Epidermal melanocyte (primary cell): ENCODE results near the gene DAAM2.

Experiments
- DNase-seq: peaks from one replicate; pipeline ENCODE4 v3.0.0; 2011; ENCODE audit warnings: low spot score; ENCODE audit not compliant: insufficient read length

Gene DAAM2

GRCh38 chr6:39844866-39845265 is 52.7 kb downstream of the DAAM2 start:
- DNase-seq = no peak

- no peak for DNase-seq
These were observed 55.0 kb downstream of the DAAM2 start for GRCh38 chr6:39847221-39847620.

GRCh38 chr6:39848171-39848570 is 56.0 kb downstream of the DAAM2 start:
- peak; percentile 47 for DNase-seq

GRCh38 chr6:39849228-39849627 is 57.1 kb downstream of the DAAM2 start:
- DNase-seq = no peak

- DNase-seq = no peak
These were observed 57.6 kb downstream of the DAAM2 start for GRCh38 chr6:39849764-39850163.

- DNase-seq = no peak
These were observed 58.6 kb downstream of the DAAM2 start for GRCh38 chr6:39850736-39851297.

GRCh38 chr6:39851331-39851730 is 59.2 kb downstream of the DAAM2 start:
- no peak for DNase-seq

- no peak for DNase-seq
These were observed 60.1 kb downstream of the DAAM2 start for GRCh38 chr6:39852324-39852723.

GRCh38 chr6:39853604-39854003 is 61.4 kb downstream of the DAAM2 start:
- DNase-seq = no peak

GRCh38 chr6:39855356-39855995 is 63.3 kb downstream of the DAAM2 start:
- no peak for DNase-seq

GRCh38 chr6:39859025-39859424 is 66.8 kb downstream of the DAAM2 start:
- no peak for DNase-seq

GRCh38 chr6:39861663-39862062 is 69.5 kb downstream of the DAAM2 start:
- DNase-seq = no peak

- no peak for DNase-seq
These were observed 73.1 kb downstream of the DAAM2 start for GRCh38 chr6:39865011-39865888.

GRCh38 chr6:39867592-39867991 is 75.4 kb downstream of the DAAM2 start:
- no peak for DNase-seq

- no peak for DNase-seq
These were observed 78.8 kb downstream of the DAAM2 start for GRCh38 chr6:39870950-39871349.

GRCh38 chr6:39873439-39873838 is 81.3 kb downstream of the DAAM2 start:
- DNase-seq = no peak

GRCh38 chr6:39876111-39876510 is 83.9 kb downstream of the DAAM2 start:
- no peak for DNase-seq

GRCh38 chr6:39876826-39877225 is 84.7 kb downstream of the DAAM2 start:
- no peak for DNase-seq

- no peak for DNase-seq
These were observed 87.4 kb downstream of the DAAM2 start for GRCh38 chr6:39879535-39879934.

GRCh38 chr6:39880594-39880993 is 88.4 kb downstream of the DAAM2 start:
- no peak for DNase-seq

- no peak for DNase-seq
These were observed 89.8 kb downstream of the DAAM2 start for GRCh38 chr6:39881851-39882530.

GRCh38 chr6:39882531-39882899 is 90.3 kb downstream of the DAAM2 start:
- DNase-seq = peak; percentile 48
